Endothelial cell of umbilical vein (primary cell): ENCODE data around the gene SHCBP1. TPM values are rescaled to one million over a fixed set of nuclear protein-coding genes. Genes with fewer than 3 reads are reported as not detected.

ENCODE experiments used
- BruUV-seq: library from RNA; stranded (reverse); fragments of 400-500 nt; replicated peaks from 2 replicates; lab custom pipeline; 2021; lab: Mats Ljungman, UMichigan
- CTCF ChIA-PET: fragments of 300-600, 350-600 bp; sonication (Branson Sonifier 250); formaldehyde crosslinking; loops from one replicate; lab custom pipeline; 2021; ENCODE audit warnings: antibody characterized with exemption, inconsistent platforms; lab: Charles Lee
- POLR2A ChIA-PET: fragments of 300-600, 350-600 bp; sonication (Branson Sonifier 250); formaldehyde crosslinking; loops from one replicate; lab custom pipeline; 2021; ENCODE audit warnings: antibody characterized with exemption, inconsistent platforms; lab: Charles Lee
- DNase-seq: peaks from one replicate; pipeline ENCODE4 v3.0.0-alpha.2; 2011; ENCODE audit warnings: low read depth, low spot score
- FAIRE-seq: peaks from 2 replicates; lab custom pipeline; 2011; peaks lifted over from hg19 to GRCh38; lab: Jason Lieb, UNC
- H2AFZ ChIP-seq: 2 replicates; pipeline ENCODE4 v1.6.0; 2012; ENCODE audit warnings: low read depth, low read length, control low read depth, inconsistent platforms
- H3K27ac ChIP-seq: 2 replicates; pipeline ENCODE4 v1.5.1; 2011; ENCODE audit warnings: low read depth, mild to moderate bottlenecking, control low read depth, low read length, moderate library complexity; ENCODE audit not compliant: insufficient read depth
- H3K27me3 ChIP-seq, 2 experiments: 2 replicates each; pipeline versions ENCODE4 v1.6.0 to v1.6.1; 2011; ENCODE audit warnings: low read length in 2 of 2, mixed read lengths in 1 of 2; ENCODE audit not compliant: control insufficient read depth in 2 of 2, insufficient read depth in 2 of 2
- H3K36me3 ChIP-seq, 2 experiments: 2 replicates in 1 of 2; 3 replicates in 1 of 2; pipeline ENCODE4 v1.5.1; 2011; ENCODE audit warnings: low read length in 2 of 2, mild to moderate bottlenecking in 1 of 2, moderate library complexity in 1 of 2; ENCODE audit not compliant: control insufficient read depth in 2 of 2, insufficient read depth in 2 of 2; ENCODE audit errors: extremely low read depth in 1 of 2
- H3K4me1 ChIP-seq: 3 replicates; pipeline ENCODE4 v1.5.1; 2011; ENCODE audit warnings: mild to moderate bottlenecking, low read length; ENCODE audit not compliant: control insufficient read depth, insufficient read depth; ENCODE audit errors: extremely low read depth
- H3K4me2 ChIP-seq: 2 replicates; pipeline ENCODE4 v1.6.1; 2011; ENCODE audit warnings: low read length, control low read depth, mixed read lengths; ENCODE audit not compliant: insufficient read depth
- H3K4me3 ChIP-seq, 3 experiments: fragments of 200-600 bp in 1 of 3; sonication (generic), shearing (Covaris generic) in 1 of 3; replicated peaks in 1 of 3; 2 replicates each; pipeline ENCODE4 v1.5.1; 2011 to 2016; ENCODE audit warnings: control low read depth in 3 of 3, low read length in 3 of 3, mild to moderate bottlenecking in 2 of 3, inconsistent platforms in 1 of 3, low read depth in 1 of 3, moderate library complexity in 1 of 3; ENCODE audit not compliant: insufficient read depth in 1 of 3
- H3K79me2 ChIP-seq: 2 replicates; pipeline ENCODE4 v1.6.0; 2012; ENCODE audit warnings: low read length, inconsistent platforms; ENCODE audit not compliant: control insufficient read depth, insufficient read depth
- H3K9ac ChIP-seq: replicated peaks from 2 replicates; pipeline ENCODE3; 2011; ENCODE audit warnings: low read length, control low read depth; ENCODE audit not compliant: insufficient read depth; ENCODE audit errors: extremely low read depth
- H3K9me1 ChIP-seq: replicated peaks from 3 replicates; pipeline ENCODE4 v1.6.0; 2011; ENCODE audit warnings: mild to moderate bottlenecking, low read length; ENCODE audit not compliant: control insufficient read depth, insufficient read depth; ENCODE audit errors: extremely low read depth
- H3K9me3 ChIP-seq: replicated peaks from 2 replicates; pipeline ENCODE4 v1.5.1; 2012; ENCODE audit warnings: low read length, inconsistent platforms; ENCODE audit not compliant: control insufficient read depth, insufficient read depth
- H4K20me1 ChIP-seq: replicated peaks from 2 replicates; pipeline ENCODE3; 2011; ENCODE audit warnings: mild to moderate bottlenecking, low read length; ENCODE audit not compliant: control insufficient read depth, insufficient read depth; ENCODE audit errors: extremely low read depth
- EZH2 ChIP-seq: IDR thresholded peaks from 2 replicates; pipeline ENCODE4 v1.6.1; 2012; ENCODE audit warnings: borderline replicate concordance, low read depth, mild to moderate bottlenecking, moderate library complexity, low read length, inconsistent platforms; ENCODE audit not compliant: severe bottlenecking
- FOS ChIP-seq: IDR thresholded peaks from 2 replicates; pipeline ENCODE4 v1.6.1; 2011; ENCODE audit warnings: mild to moderate bottlenecking, low read length, moderate library complexity, borderline replicate concordance; ENCODE audit not compliant: insufficient read depth
- GATA2 ChIP-seq: IDR thresholded peaks from 2 replicates; pipeline ENCODE4 v1.7.0; 2011; ENCODE audit warnings: low read depth, mild to moderate bottlenecking, moderate library complexity, mixed read lengths, low read length; ENCODE audit not compliant: insufficient read length, insufficient read depth
- JUN ChIP-seq: IDR thresholded peaks from 2 replicates; pipeline ENCODE4 v1.6.1; 2011; ENCODE audit warnings: borderline replicate concordance, low read depth; ENCODE audit not compliant: insufficient read length, insufficient read depth
- MYC ChIP-seq: IDR thresholded peaks from one replicate; pipeline ENCODE4 v1.6.1; 2011; ENCODE audit warnings: mild to moderate bottlenecking, low read depth, low read length
- POLR2A ChIP-seq: IDR thresholded peaks from 2 replicates; pipeline ENCODE4 v1.6.1; 2012; ENCODE audit warnings: low read depth, mild to moderate bottlenecking, control low read depth, low read length
- POLR2AphosphoS5 ChIP-seq: IDR thresholded peaks from 2 replicates; pipeline ENCODE4 v1.6.1; 2012; ENCODE audit warnings: low read depth, mild to moderate bottlenecking, control low read depth, low read length, moderate library complexity; ENCODE audit not compliant: insufficient read depth
- dilution Hi-C: fragments of 300-500 bp; cut with MboI; formaldehyde crosslinking; loops from one replicate; pipeline ENCODE4 v1.15.0; 2019; ENCODE audit warnings: low sequenced_read_pairs; ENCODE audit not compliant: extremely low pct_ligation_motif_present
- intact Hi-C: fragments of 100-400 bp; cut with micrococcal nuclease; formaldehyde crosslinking; loops from one replicate; pipeline ENCODE4 v1.10.0; 2022
- polyA plus RNA-seq, 4 experiments: library from polyadenylated mRNA; depleted of rRNA in 3 of 4; stranded (reverse) in 3 of 4; unstranded in 1 of 4; fragments of >200 nt; gene quantifications; 2 replicates each; pipeline versions ENCODE4 v1.2.1 to v1.2.3, GENCODE V29; 2011 to 2012; ENCODE audit warnings: missing spikeins in 1 of 4
- total RNA-seq: library from RNA; stranded (reverse); gene quantifications from 2 replicates; pipeline ENCODE4 v1.2.3, GENCODE V29; 2021
- TF ChIP-seq, protein P1 (sequence below), 2 donors: IDR thresholded peaks; 1 replicate in 1 of 2; 2 replicates in 1 of 2; pipeline ENCODE4 v1.5.1; 2011; ENCODE audit warnings: low read length in 2 of 2, mild to moderate bottlenecking in 2 of 2, moderate library complexity in 2 of 2, control low read depth in 1 of 2, inconsistent platforms in 1 of 2, low read depth in 1 of 2; ENCODE audit not compliant: insufficient read depth in 1 of 2; ENCODE audit errors: extremely low read depth in 1 of 2
- TF ChIP-seq, protein P2 (sequence below): IDR thresholded peaks from 2 replicates; pipeline ENCODE4 v1.6.1; 2011; ENCODE audit not compliant: insufficient read depth, insufficient read length

Gene SHCBP1
- total and polyA plus RNA-seq, 2 donors (not counting 3 experiments of a cell fraction or from before 2014, with no cell fraction given) = 13.9 to 44.9 TPM

DNA sequence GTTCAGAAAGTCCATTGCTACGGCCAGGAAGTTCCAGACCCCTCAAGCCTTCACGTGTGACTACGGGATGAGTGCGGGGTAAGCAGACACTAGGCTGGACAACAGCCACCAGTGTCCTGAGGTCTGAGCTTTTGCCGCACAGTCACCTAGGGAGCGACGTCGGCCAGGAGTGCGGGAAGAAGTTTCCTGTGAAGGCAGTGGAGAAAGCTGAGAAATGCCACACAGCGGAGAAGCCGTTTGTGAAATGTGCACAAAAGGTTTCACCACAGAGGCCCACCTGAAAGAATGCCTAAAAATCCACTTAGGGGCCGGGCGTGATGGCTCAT lies 47.4 kb downstream of the SHCBP1 start:
- no peaks in the 10 kb centered on the region for H3K4me1 ChIP-seq
- CTCF ChIA-PET = interaction anchor here (1.4 kb wide), 1 partner anchor 1585 kb away, joined by 3 read pairs; no protein-coding TSS in a partner anchor
- POLR2A ChIA-PET = no interaction called here

GRCh38 chr16:46573008-46573833 lies 48.0 kb downstream of the SHCBP1 start:
- dilution Hi-C loops = no loop called here
- DNase-seq (no peak), FAIRE-seq (no peak)
- no peak for TF ChIP-seq MYC
- no peak for TF ChIP-seq EZH2
- no peak for TF ChIP-seq POLR2A
- no peak for TF ChIP-seq GATA2
- no peak for TF ChIP-seq FOS
- TF ChIP-seq, protein P1, sequence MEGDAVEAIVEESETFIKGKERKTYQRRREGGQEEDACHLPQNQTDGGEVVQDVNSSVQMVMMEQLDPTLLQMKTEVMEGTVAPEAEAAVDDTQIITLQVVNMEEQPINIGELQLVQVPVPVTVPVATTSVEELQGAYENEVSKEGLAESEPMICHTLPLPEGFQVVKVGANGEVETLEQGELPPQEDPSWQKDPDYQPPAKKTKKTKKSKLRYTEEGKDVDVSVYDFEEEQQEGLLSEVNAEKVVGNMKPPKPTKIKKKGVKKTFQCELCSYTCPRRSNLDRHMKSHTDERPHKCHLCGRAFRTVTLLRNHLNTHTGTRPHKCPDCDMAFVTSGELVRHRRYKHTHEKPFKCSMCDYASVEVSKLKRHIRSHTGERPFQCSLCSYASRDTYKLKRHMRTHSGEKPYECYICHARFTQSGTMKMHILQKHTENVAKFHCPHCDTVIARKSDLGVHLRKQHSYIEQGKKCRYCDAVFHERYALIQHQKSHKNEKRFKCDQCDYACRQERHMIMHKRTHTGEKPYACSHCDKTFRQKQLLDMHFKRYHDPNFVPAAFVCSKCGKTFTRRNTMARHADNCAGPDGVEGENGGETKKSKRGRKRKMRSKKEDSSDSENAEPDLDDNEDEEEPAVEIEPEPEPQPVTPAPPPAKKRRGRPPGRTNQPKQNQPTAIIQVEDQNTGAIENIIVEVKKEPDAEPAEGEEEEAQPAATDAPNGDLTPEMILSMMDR (IDR thresholded peaks at IDR 0.05; ENCODE audit: extremely low read depth in 1 of 2, insufficient read depth in 1 of 2, low read depth in 1 of 2, low read length in 2 of 2) = no peak
- TF ChIP-seq JUN = no peak
- TF ChIP-seq, protein P2, sequence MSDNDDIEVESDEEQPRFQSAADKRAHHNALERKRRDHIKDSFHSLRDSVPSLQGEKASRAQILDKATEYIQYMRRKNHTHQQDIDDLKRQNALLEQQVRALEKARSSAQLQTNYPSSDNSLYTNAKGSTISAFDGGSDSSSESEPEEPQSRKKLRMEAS = no peak
- no peak for TF ChIP-seq POLR2AphosphoS5
- CTCF ChIA-PET = interaction anchor here (0.7 to 1.4 kb wide), 2 partner anchors 19 to 1585 kb away, joined by 3 read pairs; no protein-coding TSS in a partner anchor
- Histone ChIP-seq H3K9me1 (no peaks in the 10 kb centered on the region), H3K9me3 (no peaks in the 10 kb centered on the region), H3K4me2 (no peak overlapping the region), H3K27ac (no peak overlapping the region), H3K4me1 (no peaks in the 10 kb centered on the region), H3K9ac (no peak overlapping the region), H3K36me3 (no peaks in the 10 kb centered on the region), H2AFZ (no peak overlapping the region), H3K27me3 (no peaks in the 10 kb centered on the region), H3K79me2 (no peaks in the 10 kb centered on the region), H3K4me3 (no peak overlapping the region), H4K20me1 (no peaks in the 10 kb centered on the region)
- no TSS peak for BruUV-seq
- POLR2A ChIA-PET = no interaction called here
- intact Hi-C loops = no loop called here

More for the DNA sequence above, 47.4 kb downstream of the SHCBP1 start:
- Histone ChIP-seq H3K79me2 (no peaks in the 10 kb centered on the region), H3K36me3 (no peaks in the 10 kb centered on the region), H3K27me3 (no peaks in the 10 kb centered on the region), H3K4me2 (no peak overlapping the region), H4K20me1 (no peaks in the 10 kb centered on the region), H3K4me3 (no peak overlapping the region), H3K9me1 (no peaks in the 10 kb centered on the region), H3K9me3 (no peaks in the 10 kb centered on the region), H3K9ac (no peak overlapping the region), H3K27ac (no peak overlapping the region), H2AFZ (no peak overlapping the region)
- no peak for DNase-seq
- intact Hi-C loops = no loop called here
- no TSS peak for BruUV-seq
- TF ChIP-seq EZH2 (no peak), POLR2AphosphoS5 (no peak), GATA2 (no peak), FOS (no peak)
- TF ChIP-seq, protein P2 = no peak
- dilution Hi-C loops = no loop called here
- FAIRE-seq = no peak
